MM.1S (cell line): ENCODE results near the gene CDC6.

Experiments used
- DNase-seq: peaks from one replicate; pipeline ENCODE4 v3.0.0-alpha.2; 2015
- H2AFZ ChIP-seq: fragments of 300-600 bp; sonication (generic); 2 replicates; pipeline ENCODE4 v1.6.0; 2016; ENCODE audit warnings: antibody characterized with exemption, low read length
- H3F3A ChIP-seq: fragments of 300-600 bp; sonication (generic); 2 replicates; pipeline ENCODE4 v1.6.1; 2016; ENCODE audit warnings: mild to moderate bottlenecking, antibody characterized with exemption, low read length, moderate library complexity, mixed read lengths; ENCODE audit not compliant: insufficient read depth
- H3K27ac ChIP-seq: fragments of 300-600 bp; sonication (generic); 2 replicates; pipeline ENCODE4 v1.5.1; 2016; ENCODE audit warnings: mild to moderate bottlenecking, low read length
- H3K27me3 ChIP-seq: fragments of 300-600 bp; sonication (generic); replicated peaks from 2 replicates; pipeline ENCODE4 v1.6.0; 2016; ENCODE audit warnings: low read length; ENCODE audit not compliant: insufficient read depth
- H3K36me3 ChIP-seq: fragments of 300-600 bp; sonication (generic); replicated peaks from 2 replicates; pipeline ENCODE4 v1.6.1; 2016; ENCODE audit warnings: mild to moderate bottlenecking, low read length, mixed read lengths; ENCODE audit not compliant: insufficient read depth
- H3K4me1 ChIP-seq: fragments of 300-600 bp; sonication (generic); 2 replicates; pipeline ENCODE4 v1.6.1; 2016; ENCODE audit warnings: low read length, mixed read lengths
- H3K4me2 ChIP-seq: fragments of 300-600 bp; sonication (generic); 2 replicates; pipeline ENCODE4 v1.6.0; 2016; ENCODE audit warnings: low read depth, low read length
- H3K4me3 ChIP-seq: fragments of 300-600 bp; sonication (generic); 2 replicates; pipeline ENCODE4 v1.5.1; 2016; ENCODE audit warnings: low read length, mixed read lengths
- H3K79me2 ChIP-seq: fragments of 300-600 bp; sonication (generic); 2 replicates; pipeline ENCODE4 v1.6.1; 2016; ENCODE audit warnings: mixed run types, low read length, mixed read lengths
- H3K9ac ChIP-seq: fragments of 300-600 bp; sonication (generic); 2 replicates; pipeline ENCODE4 v1.6.1; 2016; ENCODE audit warnings: low read length, mixed read lengths
- H3K9me2 ChIP-seq: fragments of 300-600 bp; sonication (generic); replicated peaks from 2 replicates; pipeline ENCODE4 v1.6.1; 2016; ENCODE audit warnings: mild to moderate bottlenecking, low read length, mixed read lengths; ENCODE audit not compliant: insufficient read depth
- H3K9me3 ChIP-seq: fragments of 300-600 bp; sonication (generic); replicated peaks from 2 replicates; pipeline ENCODE4 v1.6.1; 2016; ENCODE audit warnings: mild to moderate bottlenecking, low read length, mixed read lengths; ENCODE audit not compliant: insufficient read depth
- H4K20me1 ChIP-seq: fragments of 300-600 bp; sonication (generic); 2 replicates; pipeline ENCODE4 v1.6.1; 2016; ENCODE audit warnings: mild to moderate bottlenecking, low read length, moderate library complexity, mixed read lengths; ENCODE audit not compliant: insufficient read depth
- CTCF ChIP-seq: fragments of 300-600 bp; sonication (generic); IDR thresholded peaks from 2 replicates; pipeline ENCODE4 v1.5.1; 2016; ENCODE audit warnings: antibody characterized with exemption, low read length, mixed read lengths
- EZH2 ChIP-seq: fragments of 300-600 bp; sonication (generic); optimal IDR thresholded peaks from 2 replicates; pipeline ENCODE3; 2017; ENCODE audit warnings: low read depth, mild to moderate bottlenecking, antibody characterized with exemption, low read length, mixed read lengths
- EZH2phosphoT487 ChIP-seq: fragments of 300-600 bp; sonication (generic); IDR thresholded peaks from 2 replicates; pipeline ENCODE4 v1.6.1; 2018; ENCODE audit warnings: antibody characterized with exemption, low read length

Gene CDC6

GRCh38 chr17:40287159-40287493 lies 553 bp upstream of the CDC6 start:
- H3K36me3 ChIP-seq, result peaks cover 11% of the 10 kb centered on the region; the same call in 1 of the 2 replicates
- H3K9ac ChIP-seq, result no peak overlapping the region
- H3K27me3 ChIP-seq, result no peaks in the 10 kb centered on the region
- no peak overlapping the region for H3K27ac ChIP-seq
- H3K79me2 ChIP-seq, result peaks cover 42% of the 10 kb centered on the region
- peak overlapping the region; percentile 38; the same call in 1 of the 2 replicates for H3K4me3 ChIP-seq
- no peak for DNase-seq
- TF ChIP-seq EZH2phosphoT487 (no peak), EZH2 (no peak), CTCF (no peak)
- peaks cover 10% of the 10 kb centered on the region; the same call in 1 of the 2 replicates for H4K20me1 ChIP-seq
- H3K4me1 ChIP-seq, result peaks cover 25% of the 10 kb centered on the region
- no peaks in the 10 kb centered on the region for H3K9me3 ChIP-seq
- peak overlapping the region; percentile 71 for H3K4me2 ChIP-seq
- peak overlapping the region; percentile 62; the same call in 1 of the 2 replicates for H2AFZ ChIP-seq
- H3K9me2 ChIP-seq, result no peaks in the 10 kb centered on the region
- H3F3A ChIP-seq, result peaks cover 9% of the 10 kb centered on the region

DNA sequence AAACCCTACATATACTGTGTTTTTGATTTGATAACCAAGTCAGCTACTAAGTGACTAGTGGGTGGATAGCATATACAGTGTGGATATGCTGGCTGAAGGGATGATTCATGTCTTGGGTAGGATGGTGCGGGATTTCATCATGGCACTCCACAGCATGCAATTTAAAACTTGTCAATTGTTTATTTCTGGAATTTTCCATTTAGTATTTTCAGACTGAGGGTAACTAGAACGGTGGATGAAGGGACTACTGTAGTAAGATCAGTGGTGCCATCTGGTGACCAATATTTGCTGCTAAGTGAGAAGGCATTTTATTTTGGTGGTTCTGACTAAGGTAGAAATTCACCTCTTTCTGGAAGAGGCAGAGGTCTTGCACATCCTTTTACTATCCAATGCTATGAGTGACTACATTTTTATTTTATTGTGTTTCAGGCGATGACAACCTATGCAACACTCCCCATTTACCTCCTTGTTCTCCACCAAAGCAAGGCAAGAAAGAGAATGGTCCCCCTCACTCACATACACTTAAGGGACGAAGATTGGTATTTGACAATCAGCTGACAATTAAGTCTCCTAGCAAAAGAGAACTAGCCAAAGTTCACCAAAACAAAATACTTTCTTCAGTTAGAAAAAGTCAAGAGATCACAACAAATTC lies 3.1 kb downstream of the CDC6 start:
- Histone ChIP-seq H4K20me1 (peaks cover 14% of the 10 kb centered on the region; the same call in 1 of the 2 replicates), H3K4me1 (peaks cover 25% of the 10 kb centered on the region), H3K9ac (no peak overlapping the region), H3K36me3 (peaks cover 25% of the 10 kb centered on the region), H3K79me2 (peaks cover 70% of the 10 kb centered on the region), H3K4me3 (no peak overlapping the region), H3K4me2 (peak overlapping the region; percentile 21; the same call in 1 of the 2 replicates), H2AFZ (no peak overlapping the region), H3K27ac (no peak overlapping the region), H3F3A (peaks cover 9% of the 10 kb centered on the region), H3K9me3 (no peaks in the 10 kb centered on the region), H3K9me2 (no peaks in the 10 kb centered on the region), H3K27me3 (no peaks in the 10 kb centered on the region)
- TF ChIP-seq EZH2 (no peak), EZH2phosphoT487 (no peak), CTCF (peak; percentile 60)
- peak; percentile 62 for DNase-seq

DNA sequence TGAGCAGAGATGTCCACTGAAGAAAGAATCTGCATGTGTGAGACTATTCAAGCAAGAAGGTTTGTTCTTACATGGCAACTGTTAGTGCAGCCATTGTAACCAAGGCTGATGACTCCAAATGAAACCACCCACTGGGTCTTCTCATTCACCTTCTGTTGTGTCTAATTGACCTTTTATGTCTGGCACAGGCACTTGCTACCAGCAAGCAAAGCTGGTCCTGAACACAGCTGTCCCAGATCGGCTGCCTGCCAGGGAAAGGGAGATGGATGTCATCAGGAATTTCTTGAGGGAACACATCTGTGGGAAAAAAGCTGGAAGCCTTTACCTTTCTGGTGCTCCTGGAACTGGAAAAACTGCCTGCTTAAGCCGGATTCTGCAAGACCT lies 3.6 kb downstream of the CDC6 start:
- H2AFZ ChIP-seq, result no peak overlapping the region
- TF ChIP-seq EZH2 (no peak), EZH2phosphoT487 (no peak), CTCF (no peak)
- H3K4me1 ChIP-seq, result peaks cover 25% of the 10 kb centered on the region
- no peaks in the 10 kb centered on the region for H3K9me2 ChIP-seq
- no peaks in the 10 kb centered on the region for H3K9me3 ChIP-seq
- no peaks in the 10 kb centered on the region for H3K27me3 ChIP-seq
- peaks cover 29% of the 10 kb centered on the region for H3K36me3 ChIP-seq
- H3F3A ChIP-seq, result peaks cover 9% of the 10 kb centered on the region
- no peak overlapping the region for H3K27ac ChIP-seq
- H3K4me2 ChIP-seq, result no peak overlapping the region; the same call in 1 of the 2 replicates
- no peak for DNase-seq
- H4K20me1 ChIP-seq, result peaks cover 17% of the 10 kb centered on the region; the same call in 1 of the 2 replicates
- H3K9ac ChIP-seq, result no peak overlapping the region
- H3K4me3 ChIP-seq, result no peak overlapping the region
- H3K79me2 ChIP-seq, result peaks cover 75% of the 10 kb centered on the region
